Dermis microvascular lymphatic vessel endothelial cell (primary cell): ENCODE data around the gene C2CD5. TPM values are rescaled to one million over a fixed set of nuclear protein-coding genes. Genes with fewer than 3 reads are reported as not detected.

ENCODE experiments used
- DNase-seq, 2 donors: peaks; one replicate each; pipeline versions ENCODE4 v3.0.0 to v3.0.0-alpha.2; 2010; ENCODE audit warnings: low read depth in 2 of 2
- total RNA-seq: library from RNA; depleted of rRNA; stranded (reverse); fragments of >200 nt; gene quantifications from 2 replicates; pipeline ENCODE4 v1.2.1, GENCODE V29; 2014

Gene C2CD5
- total RNA-seq, 1 donor from 2014 or later = 11.7 TPM

GRCh38 chr12:22415342-22416309 is 128.7 kb downstream of the C2CD5 start:
- no peak for DNase-seq

- no peak for DNase-seq
Observed at GRCh38 chr12:22414742-22415141, 129.6 kb downstream of the C2CD5 start.

- no peak for DNase-seq
Observed at GRCh38 chr12:22413592-22413991, 130.8 kb downstream of the C2CD5 start.

- DNase-seq = no peak
Observed at GRCh38 chr12:22412581-22412980, 131.8 kb downstream of the C2CD5 start.

GRCh38 chr12:22410486-22410885 is 133.9 kb downstream of the C2CD5 start:
- no peak for DNase-seq

- no peak for DNase-seq
Observed at GRCh38 chr12:22409377-22410164, 134.8 kb downstream of the C2CD5 start.

GRCh38 chr12:22408610-22409376 is 135.5 kb downstream of the C2CD5 start:
- no peak for DNase-seq

- DNase-seq = no peak
Observed at GRCh38 chr12:22407397-22407796, 136.9 kb downstream of the C2CD5 start.

GRCh38 chr12:22406627-22407026 is 137.7 kb downstream of the C2CD5 start:
- no peak for DNase-seq

- no peak for DNase-seq
Observed at GRCh38 chr12:22399464-22400180, 144.7 kb downstream of the C2CD5 start.

Other genes starting within 250 kb of the C2CD5 start
- gene ST8SIA1, start 209.8 kb downstream of the C2CD5 start, total RNA-seq = 0.13 and 0.26 TPM in 2 replicates
- gene ETNK1, start 80.6 kb upstream of the C2CD5 start, total RNA-seq = 33.3 and 39.3 TPM in 2 replicates